ENCODE data around the gene ELMO1. TPM values are rescaled to one million over a fixed set of nuclear protein-coding genes. Genes with fewer than 3 reads are reported as not detected.

Gene ELMO1
- total and polyA plus RNA-seq, 2 donors from 2014 or later, result 6.0 to 35.4 TPM

DNA sequence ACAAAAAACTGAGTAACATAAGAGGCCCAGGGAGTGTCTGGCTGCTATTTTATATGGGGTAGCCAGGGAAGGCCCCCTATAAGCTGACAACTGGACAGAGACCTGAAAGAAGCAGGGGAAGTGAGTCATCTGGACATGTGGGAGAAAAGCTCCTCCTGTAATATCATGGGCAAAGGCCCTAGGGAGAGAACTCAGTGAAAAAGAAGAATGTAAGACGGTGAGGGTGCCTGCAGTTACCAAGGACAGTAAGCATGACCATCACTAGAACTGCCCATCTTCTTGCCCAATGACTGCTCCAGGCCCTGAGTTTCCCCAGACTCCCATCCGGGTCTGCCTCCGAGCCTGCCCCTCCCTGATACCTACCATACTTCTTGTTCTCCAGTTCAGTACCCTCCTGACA lies 2.3 kb downstream of the ELMO1 start:
- no peak for FAIRE-seq
- intact Hi-C loops (cut with DNase I), result no loop called here
- TF ChIP-seq, protein P1, sequence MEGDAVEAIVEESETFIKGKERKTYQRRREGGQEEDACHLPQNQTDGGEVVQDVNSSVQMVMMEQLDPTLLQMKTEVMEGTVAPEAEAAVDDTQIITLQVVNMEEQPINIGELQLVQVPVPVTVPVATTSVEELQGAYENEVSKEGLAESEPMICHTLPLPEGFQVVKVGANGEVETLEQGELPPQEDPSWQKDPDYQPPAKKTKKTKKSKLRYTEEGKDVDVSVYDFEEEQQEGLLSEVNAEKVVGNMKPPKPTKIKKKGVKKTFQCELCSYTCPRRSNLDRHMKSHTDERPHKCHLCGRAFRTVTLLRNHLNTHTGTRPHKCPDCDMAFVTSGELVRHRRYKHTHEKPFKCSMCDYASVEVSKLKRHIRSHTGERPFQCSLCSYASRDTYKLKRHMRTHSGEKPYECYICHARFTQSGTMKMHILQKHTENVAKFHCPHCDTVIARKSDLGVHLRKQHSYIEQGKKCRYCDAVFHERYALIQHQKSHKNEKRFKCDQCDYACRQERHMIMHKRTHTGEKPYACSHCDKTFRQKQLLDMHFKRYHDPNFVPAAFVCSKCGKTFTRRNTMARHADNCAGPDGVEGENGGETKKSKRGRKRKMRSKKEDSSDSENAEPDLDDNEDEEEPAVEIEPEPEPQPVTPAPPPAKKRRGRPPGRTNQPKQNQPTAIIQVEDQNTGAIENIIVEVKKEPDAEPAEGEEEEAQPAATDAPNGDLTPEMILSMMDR (IDR thresholded peaks at IDR 0.05; ENCODE audit: borderline replicate concordance, extremely low read depth, insufficient read depth), result no peak

DNA sequence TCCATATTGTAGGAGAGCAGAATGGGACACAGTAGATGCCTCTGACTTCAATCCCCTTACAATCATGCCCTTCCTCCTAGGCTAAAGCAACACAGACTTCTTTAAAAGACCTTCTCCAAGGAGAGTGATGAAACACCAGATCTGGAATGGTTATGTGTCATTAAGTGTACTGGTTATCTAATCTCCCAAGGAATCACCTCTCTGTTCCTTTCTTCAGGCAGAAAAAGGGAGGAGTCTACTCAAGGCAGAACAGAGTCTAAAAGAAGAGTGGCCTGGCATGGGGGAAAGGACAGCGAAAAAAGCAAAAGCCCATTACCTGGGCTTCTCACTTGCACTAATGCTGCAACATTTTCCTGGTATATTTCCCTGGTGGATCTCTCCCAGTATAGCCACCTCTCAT lies 2.9 kb downstream of the ELMO1 start:
- H3K27ac ChIP-seq (ENCODE audit: low read depth in 2 of 2, low read length in 2 of 2), result no peak overlapping the region

More for the DNA sequence above, 2.3 kb downstream of the ELMO1 start:
- H3K4me3 ChIP-seq (ENCODE audit: low read length in 3 of 3), result no peak overlapping the region
- no peaks in the 10 kb centered on the region for H3K4me1 ChIP-seq (ENCODE audit: control insufficient read depth in 2 of 3, insufficient read depth in 2 of 3, low read depth in 1 of 3, low read length in 3 of 3)
- no peak for DNase-seq
- peaks cover 0 to 2% (median 0%) of the 10 kb centered on the region in 3 donors for H3K9me3 ChIP-seq (ENCODE audit: control insufficient read depth in 2 of 3, insufficient read depth in 1 of 3, low read length in 3 of 3)
- no peaks in the 10 kb centered on the region for H3K36me3 ChIP-seq (ENCODE audit: control insufficient read depth in 2 of 3, insufficient read depth in 3 of 3, low read length in 3 of 3)
- H3K27ac ChIP-seq (ENCODE audit: low read depth in 2 of 2, low read length in 2 of 2), result no peak overlapping the region
- no peaks in the 10 kb centered on the region for H3K27me3 ChIP-seq (ENCODE audit: control insufficient read depth, insufficient read depth, low read length)
- H3K9ac ChIP-seq (ENCODE audit: low read length in 3 of 3), result no peak overlapping the region

DNA sequence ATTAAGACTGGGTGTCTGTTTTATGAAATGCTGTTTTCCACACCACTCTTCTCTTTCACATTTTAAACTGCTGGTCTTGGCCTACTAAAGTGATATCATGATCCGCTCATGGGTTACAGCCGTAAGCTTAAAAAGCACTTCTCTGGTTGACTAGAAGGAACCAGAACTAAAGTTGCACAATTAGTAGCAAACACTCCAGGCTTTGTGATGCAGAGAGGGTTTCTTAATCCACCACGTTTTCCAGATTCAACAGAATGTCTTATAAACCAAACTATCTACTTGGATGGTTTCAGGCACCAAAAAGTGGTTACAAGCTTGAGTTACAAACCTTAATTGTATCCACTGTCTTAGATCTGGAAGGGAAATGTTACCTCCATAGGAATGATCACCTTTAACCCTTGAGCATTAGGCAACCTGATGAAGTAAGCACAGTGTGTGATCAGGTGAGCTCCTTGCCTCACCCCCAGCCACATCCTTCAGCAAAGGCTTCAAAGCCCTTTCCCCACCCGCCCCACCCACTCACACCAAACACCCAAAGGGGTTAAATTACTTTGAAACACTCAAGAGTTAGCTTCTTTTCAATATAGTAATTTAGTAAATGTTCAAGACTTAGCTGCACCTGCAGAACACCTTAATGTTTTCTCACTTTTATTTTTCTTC lies 3.5 kb downstream of the ELMO1 start:
- intact Hi-C loops (cut with DNase I), result no loop called here
- no peak overlapping the region for H3K4me3 ChIP-seq (ENCODE audit: low read length in 3 of 3)
- H3K9me3 ChIP-seq (ENCODE audit: control insufficient read depth in 2 of 3, insufficient read depth in 1 of 3, low read length in 3 of 3), result peaks cover 0 to 2% (median 0%) of the 10 kb centered on the region in 3 donors
- no peak overlapping the region for H3K9ac ChIP-seq (ENCODE audit: low read length in 3 of 3)
- no peak for DNase-seq
- peak overlapping the region in 1 of 2 donors; percentile 37 for H3K27ac ChIP-seq (ENCODE audit: low read depth in 2 of 2, low read length in 2 of 2)
- TF ChIP-seq, protein P1 (IDR thresholded peaks at IDR 0.05; ENCODE audit: borderline replicate concordance, extremely low read depth, insufficient read depth), result no peak
- FAIRE-seq, result no peak
- H3K36me3 ChIP-seq (ENCODE audit: control insufficient read depth in 2 of 3, insufficient read depth in 3 of 3, low read length in 3 of 3), result no peaks in the 10 kb centered on the region
- no peaks in the 10 kb centered on the region for H3K27me3 ChIP-seq (ENCODE audit: control insufficient read depth, insufficient read depth, low read length)
- no peaks in the 10 kb centered on the region for H3K4me1 ChIP-seq (ENCODE audit: control insufficient read depth in 2 of 3, insufficient read depth in 2 of 3, low read depth in 1 of 3, low read length in 3 of 3)

More for the DNA sequence above, 2.9 kb downstream of the ELMO1 start:
- Histone ChIP-seq H3K9me3 (ENCODE audit: control insufficient read depth in 2 of 3, insufficient read depth in 1 of 3, low read length in 3 of 3) (peaks cover 0 to 2% (median 0%) of the 10 kb centered on the region in 3 donors), H3K4me1 (ENCODE audit: control insufficient read depth in 2 of 3, insufficient read depth in 2 of 3, low read depth in 1 of 3, low read length in 3 of 3) (no peaks in the 10 kb centered on the region), H3K36me3 (ENCODE audit: control insufficient read depth in 2 of 3, insufficient read depth in 3 of 3, low read length in 3 of 3) (no peaks in the 10 kb centered on the region), H3K4me3 (ENCODE audit: low read length in 3 of 3) (no peak overlapping the region), H3K9ac (ENCODE audit: low read length in 3 of 3) (no peak overlapping the region), H3K27me3 (ENCODE audit: control insufficient read depth, insufficient read depth, low read length) (no peaks in the 10 kb centered on the region)
- TF ChIP-seq, protein P1 (IDR thresholded peaks at IDR 0.05; ENCODE audit: borderline replicate concordance, extremely low read depth, insufficient read depth), result no peak
- FAIRE-seq, result no peak
- intact Hi-C loops (cut with DNase I), result no loop called here
- DNase-seq, result no peak

All from kidney (tissue), 14 donors.